Measurements from ENCODE around the gene GATD1.

The GATD1 gene

GRCh38 chr11:724778-725386 is 52.4 kb downstream of the GATD1 start:
- no peak for DNase-seq

DNA sequence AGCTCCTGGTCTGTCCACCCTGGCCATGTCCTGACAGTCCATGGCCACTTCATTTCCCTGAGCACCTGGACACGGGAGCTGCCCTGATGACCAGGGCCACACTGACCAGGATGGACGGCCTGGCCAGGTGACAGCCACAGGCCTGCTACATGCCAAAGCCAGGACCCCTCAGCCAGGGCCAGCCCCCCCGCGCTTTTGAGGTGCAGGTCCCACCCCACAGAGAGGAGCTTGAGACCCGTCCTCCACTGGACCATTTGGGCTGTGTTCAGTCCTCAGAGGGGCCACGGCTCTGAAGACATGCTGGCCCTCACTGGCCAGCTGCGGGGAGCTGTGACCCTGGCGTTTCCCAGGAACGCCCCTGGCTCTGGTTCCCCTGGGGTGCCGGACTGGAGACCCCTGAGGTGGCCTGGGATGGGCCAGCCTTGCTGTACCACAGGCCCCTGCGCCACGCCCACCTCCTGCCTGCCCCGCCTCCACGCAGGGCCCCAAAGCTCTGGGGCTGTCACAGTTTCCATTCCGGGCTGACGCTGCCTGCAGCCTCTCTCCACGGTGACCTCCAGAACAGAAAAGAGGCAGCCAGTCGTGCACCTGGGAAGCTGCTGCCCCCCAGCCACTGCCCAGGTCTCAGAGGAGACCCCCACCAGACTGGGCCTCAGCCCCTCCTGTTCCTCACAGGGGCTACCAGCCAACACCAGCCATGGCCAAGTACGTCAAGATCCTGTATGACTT is 53.1 kb downstream of the GATD1 start:
- no peak for DNase-seq

DNA sequence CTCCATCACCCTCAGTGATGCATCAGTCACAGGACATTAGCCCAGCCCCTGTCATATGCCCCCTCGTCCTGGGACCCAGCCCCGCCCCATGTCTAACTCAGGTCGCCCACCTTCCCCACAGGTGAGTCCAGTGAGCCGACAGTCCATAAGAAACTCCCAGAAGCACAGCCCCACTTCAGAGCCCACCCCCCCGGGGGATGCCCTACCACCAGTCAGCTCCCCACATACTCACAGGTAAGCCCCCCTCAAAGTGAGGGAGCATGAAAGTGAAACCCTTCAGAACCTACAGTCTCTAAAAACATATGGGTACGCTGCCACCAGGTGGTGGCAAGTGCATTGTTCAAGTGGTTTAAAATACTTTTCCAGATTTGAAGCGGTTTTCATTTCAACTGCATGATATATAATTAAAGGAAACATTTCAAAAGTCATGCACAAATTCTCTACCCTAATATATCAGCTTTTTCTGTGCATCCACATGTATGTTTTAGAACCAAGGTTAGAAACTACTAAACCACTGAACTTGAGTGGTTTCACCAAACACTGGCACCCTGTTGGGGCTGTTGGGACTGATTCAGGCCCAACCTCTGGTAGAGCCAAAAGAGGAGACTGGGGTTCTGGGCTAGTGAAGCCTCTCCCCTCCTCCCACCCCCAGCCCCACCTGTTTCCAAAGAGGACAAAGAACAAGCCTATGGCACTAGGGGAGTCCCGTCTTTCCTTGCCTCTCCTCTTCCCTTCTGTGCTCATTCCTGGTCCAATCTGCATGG is 54.0 kb downstream of the GATD1 start:
- DNase-seq = no peak

DNA sequence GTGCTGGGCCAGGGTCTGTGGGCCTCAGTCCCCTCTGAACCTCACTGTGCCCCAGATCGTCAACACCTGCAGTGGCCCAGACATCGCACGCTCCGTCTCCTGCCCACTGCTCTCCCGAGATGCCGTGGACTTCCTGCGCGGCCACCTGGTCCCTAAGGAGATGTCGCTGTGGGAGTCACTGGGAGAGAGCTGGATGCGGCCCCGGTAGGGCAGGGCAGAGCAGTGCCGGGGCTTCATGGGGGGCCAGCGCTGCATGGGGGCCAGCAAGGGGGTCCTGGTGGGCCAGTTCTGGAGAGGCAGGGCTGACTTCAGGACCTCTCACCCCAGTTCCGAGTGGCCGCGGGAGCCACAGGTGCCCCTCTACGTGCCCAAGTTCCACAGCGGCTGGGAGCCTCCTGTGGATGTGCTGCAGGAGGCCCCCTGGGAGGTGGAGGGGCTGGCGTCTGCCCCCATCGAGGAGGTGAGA is 54.9 kb downstream of the GATD1 start:
- no peak for DNase-seq

- DNase-seq = no peak
These were observed 55.4 kb downstream of the GATD1 start for GRCh38 chr11:721741-722345.

GRCh38 chr11:721247-721740 is 56.0 kb downstream of the GATD1 start:
- DNase-seq = no peak

DNA sequence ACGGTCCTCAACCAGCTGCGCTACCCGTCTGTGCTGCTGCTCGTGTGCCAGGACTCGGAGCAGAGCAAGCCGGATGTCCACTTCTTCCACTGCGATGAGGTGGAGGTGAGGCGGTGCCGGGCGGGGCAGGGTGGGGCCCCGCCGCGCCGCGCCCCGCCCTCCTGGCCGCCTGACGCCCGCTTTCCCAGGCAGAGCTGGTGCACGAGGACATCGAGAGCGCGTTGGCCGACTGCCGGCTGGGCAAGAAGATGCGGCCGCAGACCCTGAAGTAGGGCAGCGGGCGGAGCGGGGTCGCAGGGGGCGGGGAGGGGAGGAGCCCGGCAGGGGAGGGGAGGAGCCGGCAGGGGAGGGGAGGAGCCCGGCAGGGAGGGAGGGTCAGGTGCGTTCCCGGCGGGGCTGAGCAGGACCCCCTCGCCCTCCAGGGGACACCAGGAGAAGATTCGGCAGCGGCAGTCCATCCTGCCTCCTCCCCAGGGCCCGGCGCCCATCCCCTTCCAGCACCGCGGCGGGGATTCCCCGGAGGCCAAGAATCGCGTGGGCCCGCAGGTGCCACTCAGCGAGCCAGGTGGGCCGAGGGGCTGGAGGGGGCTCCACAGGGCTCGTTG is 56.5 kb downstream of the GATD1 start:
- no peak for DNase-seq

GRCh38 chr11:720017-720641 is 57.2 kb downstream of the GATD1 start:
- DNase-seq = no peak

DNA sequence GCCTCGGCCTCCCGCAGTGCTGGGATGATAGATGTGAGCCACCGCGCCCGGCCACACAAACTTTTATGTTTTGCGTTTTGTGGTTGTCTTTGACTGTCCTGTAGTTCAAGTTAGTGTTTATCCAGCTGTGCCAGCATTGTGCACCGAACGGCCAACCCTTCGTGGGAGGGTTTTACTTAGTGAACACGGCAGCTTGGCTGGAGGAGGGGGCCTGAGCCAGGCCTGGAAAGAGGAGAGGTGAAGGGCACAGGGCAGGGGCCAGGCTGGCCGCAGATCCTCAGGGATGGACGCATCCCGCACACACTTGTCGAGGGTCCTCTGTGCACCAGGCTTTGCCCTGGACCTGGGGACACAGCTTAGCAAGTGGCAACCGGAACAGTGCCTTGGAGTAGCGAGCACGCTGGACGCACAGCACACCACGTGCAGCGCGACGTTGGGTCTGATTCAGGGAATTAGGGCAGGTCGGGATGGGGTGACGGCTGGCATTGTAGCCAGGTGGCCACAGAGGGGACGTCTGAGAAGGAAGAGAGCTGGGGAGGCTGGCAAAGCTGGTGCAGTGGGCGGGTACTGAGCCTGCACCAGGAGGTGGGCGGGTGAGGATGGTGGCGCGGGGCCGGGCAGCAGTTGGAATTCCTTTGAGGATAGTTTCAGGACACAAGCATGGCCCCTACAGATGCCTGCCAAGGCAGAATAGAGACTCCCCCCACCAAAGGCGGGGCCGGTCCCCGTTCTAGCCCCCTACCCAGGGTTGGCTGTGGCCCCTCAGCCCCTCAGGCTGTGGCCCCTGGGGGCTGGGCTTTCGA is 57.9 kb downstream of the GATD1 start:
- DNase-seq = no peak
